ENCODE measurements around the gene RNGTT.

- TF ChIP-seq CTCF (IDR thresholded peaks at IDR 0.05; ENCODE audit: poor library complexity), result no peak
- no peak for TF ChIP-seq EZH2 (IDR thresholded peaks at IDR 0.05; ENCODE audit: borderline replicate concordance)
These were observed 212.5 kb downstream of the RNGTT start for GRCh38 chr6:88750936-88751335.

Measured in hepatocyte (in vitro differentiated cells).